ENCODE data around the gene H6PD. TPM values are rescaled to one million over a fixed set of nuclear protein-coding genes. Genes with fewer than 3 reads are reported as not detected.

H6PD gene
- total RNA-seq, 1 donor from 2014 or later: 34.4 TPM

- no peak for DNase-seq (ENCODE audit: low spot score)
Measured at GRCh38 chr1:9316512-9316911, 81.9 kb downstream of the H6PD start.

GRCh38 chr1:9317072-9317471 is 82.5 kb downstream of the H6PD start:
- no peak for DNase-seq (ENCODE audit: low spot score)

- peak; percentile 74 for DNase-seq (ENCODE audit: low spot score)
Measured at GRCh38 chr1:9317591-9318417, 83.2 kb downstream of the H6PD start.

GRCh38 chr1:9319208-9319788 is 84.7 kb downstream of the H6PD start:
- no peak for DNase-seq (ENCODE audit: low spot score)

- DNase-seq (ENCODE audit: low spot score): no peak
Measured at GRCh38 chr1:9319789-9320519, 85.4 kb downstream of the H6PD start.

Other genes with a start within 250 kb of the H6PD start
- gene SLC2A7, start 208.4 kb upstream of the H6PD start, total RNA-seq (ENCODE audit: insufficient read depth, low replicate concordance): not detected
- gene SLC2A5, start 165.1 kb upstream of the H6PD start, total RNA-seq (ENCODE audit: insufficient read depth, low replicate concordance): 14.2 TPM
- gene GPR157, start 105.7 kb upstream of the H6PD start, total RNA-seq (ENCODE audit: insufficient read depth, low replicate concordance): 4.1 TPM
- gene SPSB1, start 58.1 kb downstream of the H6PD start, total RNA-seq (ENCODE audit: insufficient read depth, low replicate concordance): 43.3 TPM

Data from umbilical cord (tissue), 2 donors.